Activated naive CD8-positive, alpha-beta T cell (primary cell): Measurements from ENCODE around the gene ZDHHC14.
"Not testable (repeated sequence)": the region's sequence is repeated elsewhere in the genome, so short reads cannot be mapped to it uniquely, and the experiment has no call there.

Source experiments
- H3K27ac Mint-ChIP-seq: one replicate; pipeline ENCODE4 v1.8.0; 2021; ENCODE audit warnings: mixed read lengths
- H3K27me3 Mint-ChIP-seq: one replicate; pipeline ENCODE4 v1.8.0; 2021; ENCODE audit warnings: mixed read lengths
- H3K36me3 Mint-ChIP-seq: one replicate; pipeline ENCODE4 v1.8.0; 2021; ENCODE audit warnings: mixed read lengths
- H3K4me1 Mint-ChIP-seq: one replicate; pipeline ENCODE4 v1.8.0; 2021; ENCODE audit warnings: low read depth, mixed read lengths
- H3K4me3 Mint-ChIP-seq: one replicate; pipeline ENCODE4 v1.8.0; 2021; ENCODE audit warnings: mild to moderate bottlenecking, mixed read lengths
- H3K9me3 Mint-ChIP-seq: one replicate; pipeline ENCODE4 v1.8.0; 2021; ENCODE audit warnings: low read depth, mixed read lengths

The ZDHHC14 gene

DNA sequence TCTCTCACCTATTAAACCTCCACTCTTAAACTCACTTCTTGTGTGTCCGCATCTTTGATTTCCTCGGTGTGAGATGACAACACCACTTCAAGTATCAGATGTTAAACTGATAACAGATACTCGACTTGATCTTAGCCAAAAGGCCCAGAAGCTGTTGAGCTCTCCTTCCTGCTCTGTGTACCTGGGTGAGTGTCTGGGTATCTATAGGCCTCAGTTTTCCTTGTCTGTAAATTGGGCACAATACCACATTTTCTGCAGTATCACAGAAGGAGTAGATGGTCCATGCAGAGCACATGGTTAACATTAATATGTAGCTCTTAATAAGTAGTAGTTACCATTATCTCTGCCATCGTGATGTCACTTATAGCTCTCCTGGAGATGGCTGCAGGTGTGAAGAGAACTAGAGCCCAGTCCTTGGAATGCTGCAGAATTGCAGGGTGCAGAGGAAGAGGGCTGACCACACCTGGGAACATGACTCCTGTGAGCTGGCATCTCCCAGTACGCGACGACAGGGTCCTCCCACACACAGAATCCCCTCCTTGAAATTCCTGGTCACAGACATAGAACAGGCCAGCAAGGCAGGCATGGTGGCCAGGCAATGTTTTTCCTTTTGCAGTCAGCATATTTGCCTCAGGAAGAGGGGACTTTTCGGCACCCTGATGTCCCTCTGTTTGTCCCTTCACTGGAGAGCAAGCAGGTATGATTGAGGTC, 331.8 kb downstream of the ZDHHC14 start:
- H3K4me3 Mint-ChIP-seq: no peak overlapping the region
- no peaks in the 10 kb centered on the region for H3K9me3 Mint-ChIP-seq
- no peak overlapping the region for H3K27ac Mint-ChIP-seq
- H3K27me3 Mint-ChIP-seq: no peaks in the 10 kb centered on the region
- H3K36me3 Mint-ChIP-seq: no peaks in the 10 kb centered on the region
- peaks cover 2% of the 10 kb centered on the region for H3K4me1 Mint-ChIP-seq

DNA sequence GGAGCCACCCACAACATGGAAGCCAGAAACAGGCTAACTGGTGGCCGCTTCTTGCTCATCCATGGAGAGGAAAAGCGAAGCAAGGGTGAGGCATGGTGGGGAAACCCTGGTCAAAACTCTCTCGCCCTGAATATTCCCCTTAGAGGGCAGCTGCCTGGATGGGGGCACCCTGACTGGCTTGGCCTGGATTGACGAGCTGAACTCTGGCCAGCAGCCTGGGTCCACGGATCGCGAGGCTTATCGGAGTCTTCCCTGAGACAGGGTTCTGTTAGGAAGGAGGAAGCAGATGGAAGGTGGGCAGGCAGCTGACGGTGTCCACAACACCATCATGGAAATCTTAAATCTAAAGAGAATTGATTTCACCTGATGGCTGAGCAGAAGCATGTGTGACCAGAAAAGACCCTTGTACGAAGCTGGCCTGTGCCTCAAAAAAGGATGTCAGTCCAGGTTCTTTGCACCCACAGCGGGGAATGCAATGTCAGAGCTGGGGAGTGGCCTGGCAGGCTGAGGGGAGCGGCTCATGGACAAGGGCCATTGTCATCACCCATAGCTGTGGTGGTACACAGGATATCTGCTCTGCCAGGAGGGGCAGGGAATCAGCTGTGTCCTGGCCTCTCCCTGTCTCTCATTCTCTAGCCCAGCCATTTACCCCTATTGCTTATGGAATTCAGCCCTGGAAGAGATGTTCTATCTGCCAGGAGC, 332.6 kb downstream of the ZDHHC14 start:
- no peaks in the 10 kb centered on the region for H3K36me3 Mint-ChIP-seq
- H3K4me3 Mint-ChIP-seq: no peak overlapping the region
- peaks cover 2% of the 10 kb centered on the region for H3K4me1 Mint-ChIP-seq
- no peaks in the 10 kb centered on the region for H3K27me3 Mint-ChIP-seq
- no peaks in the 10 kb centered on the region for H3K9me3 Mint-ChIP-seq
- no peak overlapping the region for H3K27ac Mint-ChIP-seq

DNA sequence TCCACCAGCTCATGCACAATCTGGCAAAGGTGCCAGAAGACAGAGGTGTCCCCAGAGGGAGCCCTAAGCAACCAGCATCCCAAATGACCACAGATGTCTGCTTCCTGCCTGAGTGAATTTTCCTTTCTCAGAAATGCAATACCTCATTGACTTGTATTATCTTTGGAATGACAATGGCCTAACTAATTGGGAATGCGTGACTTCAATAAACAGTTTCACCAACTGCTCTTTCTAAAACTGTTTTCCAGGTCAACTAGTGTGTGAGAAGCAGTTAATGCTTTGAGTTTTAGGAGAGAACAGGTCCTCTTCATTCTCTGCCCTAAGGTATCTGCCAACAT, 333.1 kb downstream of the ZDHHC14 start:
- peaks cover 2% of the 10 kb centered on the region for H3K4me1 Mint-ChIP-seq

DNA sequence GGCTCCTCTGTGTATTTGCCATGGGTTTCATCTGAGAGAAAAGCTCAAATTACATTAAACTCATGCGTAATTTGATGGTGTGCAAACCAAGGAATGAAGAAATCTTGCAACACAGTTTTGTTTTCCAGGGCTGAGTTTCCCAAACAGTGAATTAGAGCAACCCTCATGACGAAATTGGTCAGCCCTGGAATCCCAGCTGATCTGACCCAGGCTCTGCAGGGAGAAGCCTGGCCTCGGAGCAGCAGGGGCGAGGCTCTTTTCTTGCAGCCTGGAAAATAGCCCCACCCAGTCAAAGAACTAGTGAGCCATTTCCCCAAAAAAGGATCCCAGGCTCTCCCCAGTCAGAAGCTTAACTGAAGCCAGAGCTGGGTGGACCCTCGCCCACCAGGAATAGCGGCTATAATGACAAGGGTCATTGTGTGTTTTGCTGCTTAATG, 334.8 kb downstream of the ZDHHC14 start:
- Mint-ChIP-seq H3K4me1 (peaks cover 2% of the 10 kb centered on the region), H3K27me3 (no peaks in the 10 kb centered on the region), H3K27ac (no peak overlapping the region), H3K36me3 (no peaks in the 10 kb centered on the region), H3K4me3 (no peak overlapping the region), H3K9me3 (no peaks in the 10 kb centered on the region)

More for the DNA sequence above, 333.1 kb downstream of the ZDHHC14 start:
- Mint-ChIP-seq H3K4me3 (no peak overlapping the region), H3K36me3 (no peaks in the 10 kb centered on the region), H3K9me3 (no peaks in the 10 kb centered on the region), H3K27ac (no peak overlapping the region), H3K27me3 (no peaks in the 10 kb centered on the region)

DNA sequence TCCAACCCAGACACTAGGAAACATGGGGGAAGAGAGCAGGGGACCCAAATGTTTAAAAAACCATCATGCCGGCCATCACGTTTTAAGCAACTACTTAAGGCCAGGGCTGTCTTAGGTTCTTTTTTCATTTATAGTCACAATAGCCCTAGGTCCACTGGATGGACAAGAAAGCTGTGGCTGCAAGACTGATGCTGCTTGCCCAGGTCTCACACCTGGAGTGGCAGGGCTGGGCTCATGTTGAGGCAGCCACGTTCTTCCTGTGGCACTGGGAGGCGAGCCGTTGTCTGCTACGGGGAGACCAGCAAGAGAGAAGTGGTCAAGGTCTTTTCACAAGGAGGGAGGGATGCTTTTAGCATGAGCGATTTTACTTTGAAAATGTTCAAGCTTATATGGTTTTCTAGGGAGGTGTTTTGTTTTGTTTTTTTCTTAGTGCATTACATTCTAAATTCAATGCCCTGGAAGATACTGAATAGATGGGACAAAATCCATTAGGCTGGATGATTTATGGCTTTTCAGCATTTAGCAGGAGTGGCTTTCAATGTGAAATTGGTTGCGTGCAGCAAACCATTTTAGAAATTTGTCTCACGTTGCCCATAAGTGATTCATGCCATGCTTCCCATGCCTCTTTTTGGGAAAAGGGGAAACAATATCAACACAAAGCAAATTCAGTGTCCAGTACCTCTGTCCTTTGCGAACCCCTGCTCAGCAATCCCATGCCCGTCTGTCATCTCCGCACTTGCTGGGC, 335.4 kb downstream of the ZDHHC14 start:
- Mint-ChIP-seq H3K4me3 (no peak overlapping the region), H3K9me3 (no peaks in the 10 kb centered on the region), H3K27ac (no peak overlapping the region), H3K36me3 (no peaks in the 10 kb centered on the region), H3K4me1 (peaks cover 2% of the 10 kb centered on the region), H3K27me3 (no peaks in the 10 kb centered on the region)

DNA sequence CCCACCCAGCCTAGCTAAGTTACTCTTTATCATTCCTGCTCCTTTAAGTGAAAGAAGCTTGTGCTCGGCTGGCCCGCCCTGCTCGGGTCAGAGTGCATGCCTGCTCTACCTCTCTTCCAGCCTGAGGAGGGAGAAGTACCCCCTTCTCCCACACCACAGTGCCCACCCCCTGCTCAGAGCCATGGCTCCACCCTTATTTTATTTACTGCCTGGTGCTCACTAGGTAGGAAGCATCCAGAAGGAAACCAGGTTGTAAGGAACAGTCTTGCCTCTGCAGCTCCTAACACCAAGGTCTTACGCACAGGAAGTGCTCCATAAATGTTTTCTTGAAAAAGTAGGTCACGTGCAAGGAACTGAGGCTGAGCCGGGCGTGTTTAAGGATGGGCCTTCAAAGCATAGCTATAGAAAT, 336.4 kb downstream of the ZDHHC14 start:
- no peak overlapping the region for H3K27ac Mint-ChIP-seq
- no peak overlapping the region for H3K4me3 Mint-ChIP-seq
- no peaks in the 10 kb centered on the region for H3K9me3 Mint-ChIP-seq
- H3K36me3 Mint-ChIP-seq: no peaks in the 10 kb centered on the region
- H3K4me1 Mint-ChIP-seq: peaks cover 2% of the 10 kb centered on the region
- H3K27me3 Mint-ChIP-seq: no peaks in the 10 kb centered on the region

DNA sequence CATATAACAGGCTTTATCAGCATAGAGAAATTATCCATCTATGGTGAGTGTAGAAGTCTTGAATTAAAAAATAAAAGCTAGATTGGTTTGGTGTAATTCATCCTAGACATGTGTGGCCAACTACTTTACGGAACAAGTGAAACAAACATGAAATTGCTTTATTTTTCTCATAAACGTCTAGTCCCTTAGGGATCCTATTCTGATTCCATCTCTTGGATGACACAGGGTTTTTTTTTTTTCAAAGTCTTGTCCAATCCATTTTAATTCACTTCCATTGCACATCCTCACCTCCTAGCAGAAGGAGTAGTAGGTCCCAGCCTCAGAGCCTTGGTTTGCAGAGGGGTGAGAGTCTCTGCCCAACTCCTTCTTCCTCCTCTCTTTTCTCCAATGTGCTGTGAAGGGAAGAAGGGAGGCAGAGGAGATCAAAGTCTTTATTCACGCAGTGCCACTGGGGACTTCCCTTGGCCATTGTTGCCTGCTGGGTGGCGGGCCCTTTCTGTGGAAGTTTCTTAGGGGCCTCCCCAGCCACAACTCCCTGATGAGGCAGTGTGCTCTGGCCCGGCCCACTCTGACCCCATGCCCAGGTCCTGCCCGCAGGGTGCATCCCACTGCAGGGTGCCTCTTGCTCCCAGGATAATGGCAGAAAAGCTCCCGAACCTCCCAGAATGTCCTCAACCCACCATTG, 337.7 kb downstream of the ZDHHC14 start:
- Mint-ChIP-seq H3K27me3 (no peaks in the 10 kb centered on the region), H3K9me3 (no peaks in the 10 kb centered on the region), H3K36me3 (no peaks in the 10 kb centered on the region), H3K4me1 (peaks cover 2% of the 10 kb centered on the region), H3K4me3 (no peak overlapping the region), H3K27ac (no peak overlapping the region)

DNA sequence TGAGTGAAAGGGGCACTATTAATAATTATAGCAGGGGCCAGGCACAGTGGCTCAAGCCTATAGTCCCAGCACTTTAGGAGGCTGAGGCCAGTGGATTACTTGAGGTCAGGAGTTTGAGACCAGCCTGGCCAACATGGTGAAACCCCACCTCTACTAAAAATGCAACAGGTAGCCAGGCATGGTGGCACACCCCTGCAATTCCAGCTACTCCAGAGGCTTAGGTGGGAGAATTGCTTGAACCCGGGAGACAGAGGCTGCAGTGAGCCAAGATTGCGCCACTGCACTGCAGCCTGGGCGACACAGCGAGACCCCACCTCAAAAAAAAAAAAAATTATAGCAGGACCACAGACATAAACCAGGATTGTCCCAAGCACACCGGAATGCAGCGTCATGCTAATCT, 340.0 kb downstream of the ZDHHC14 start:
- not testable (repeated sequence) for H3K27me3 Mint-ChIP-seq, H3K4me1 Mint-ChIP-seq, H3K4me3 Mint-ChIP-seq

DNA sequence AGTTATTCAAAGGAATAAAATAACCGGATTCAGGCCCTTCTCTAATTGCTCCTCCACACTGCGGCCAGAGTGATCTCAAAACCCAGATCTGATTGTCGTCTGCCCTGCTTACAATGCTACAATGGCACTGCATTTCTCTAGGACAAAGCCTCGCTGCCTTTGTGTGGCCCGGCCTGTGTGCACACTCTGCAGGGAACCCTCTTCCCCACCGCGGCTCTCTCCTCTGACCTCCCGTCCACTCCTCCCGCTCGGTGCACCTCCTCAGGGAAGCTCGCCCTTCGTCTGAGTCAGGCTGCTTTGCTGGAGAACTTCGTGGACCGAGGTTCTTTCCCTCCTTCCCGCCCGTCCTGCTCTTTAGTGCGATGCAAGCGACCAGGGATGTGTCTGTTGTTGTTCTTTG, 340.4 kb downstream of the ZDHHC14 start:
- no peak overlapping the region for H3K27ac Mint-ChIP-seq
- peaks cover 4% of the 10 kb centered on the region for H3K36me3 Mint-ChIP-seq
- peaks cover 6% of the 10 kb centered on the region for H3K9me3 Mint-ChIP-seq
- H3K27me3 Mint-ChIP-seq: no peaks in the 10 kb centered on the region
- H3K4me1 Mint-ChIP-seq: peaks cover 2% of the 10 kb centered on the region
- H3K4me3 Mint-ChIP-seq: no peak overlapping the region

More for the DNA sequence above, 340.0 kb downstream of the ZDHHC14 start:
- H3K9me3 Mint-ChIP-seq, H3K27ac Mint-ChIP-seq, H3K36me3 Mint-ChIP-seq: not testable (repeated sequence)

DNA sequence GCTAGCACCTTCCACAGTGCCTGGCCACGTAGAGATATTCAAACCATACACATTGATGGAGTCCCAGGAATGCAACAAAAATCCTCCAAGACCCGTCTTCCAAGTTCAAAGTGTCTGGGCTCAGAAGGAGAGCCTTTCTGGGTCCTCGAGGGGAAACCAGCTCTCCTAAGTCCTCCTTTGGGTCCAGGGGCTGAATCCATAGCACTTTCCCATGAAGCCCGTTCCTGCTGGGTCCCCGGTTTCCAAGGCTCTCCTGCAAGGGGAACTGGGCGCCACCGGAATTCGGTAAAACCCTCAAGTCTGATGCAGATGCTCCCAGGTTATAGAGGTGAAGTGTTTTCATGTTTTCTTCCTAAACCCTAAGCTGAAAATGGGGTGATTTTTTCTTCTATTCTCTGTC, 340.8 kb downstream of the ZDHHC14 start:
- Mint-ChIP-seq H3K4me1 (peaks cover 2% of the 10 kb centered on the region), H3K27me3 (no peaks in the 10 kb centered on the region), H3K27ac (no peak overlapping the region), H3K36me3 (peaks cover 4% of the 10 kb centered on the region), H3K4me3 (no peak overlapping the region), H3K9me3 (peaks cover 6% of the 10 kb centered on the region)

DNA sequence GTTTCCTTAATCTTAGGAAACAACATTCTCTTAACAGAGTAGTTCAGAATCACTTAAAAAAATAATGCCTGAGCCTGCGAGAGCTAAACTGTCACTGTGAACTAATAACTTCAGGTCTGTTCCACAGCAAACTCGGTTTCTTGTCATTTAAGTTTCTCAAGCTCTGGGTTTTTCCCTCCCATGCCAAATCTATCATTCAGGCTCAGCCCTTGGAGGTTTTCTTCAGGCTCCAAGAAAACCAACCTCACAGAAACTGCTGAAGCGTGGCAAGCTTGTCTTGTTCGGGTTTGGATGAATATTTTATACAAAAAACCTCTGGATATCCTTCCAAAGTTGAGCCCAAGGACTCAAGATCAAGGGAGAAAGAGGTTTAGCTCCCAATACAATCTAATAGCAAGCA, 342.4 kb downstream of the ZDHHC14 start:
- Mint-ChIP-seq H3K27me3 (no peaks in the 10 kb centered on the region), H3K27ac (no peak overlapping the region), H3K4me1 (no peaks in the 10 kb centered on the region), H3K4me3 (no peak overlapping the region), H3K9me3 (peaks cover 6% of the 10 kb centered on the region), H3K36me3 (peaks cover 4% of the 10 kb centered on the region)

DNA sequence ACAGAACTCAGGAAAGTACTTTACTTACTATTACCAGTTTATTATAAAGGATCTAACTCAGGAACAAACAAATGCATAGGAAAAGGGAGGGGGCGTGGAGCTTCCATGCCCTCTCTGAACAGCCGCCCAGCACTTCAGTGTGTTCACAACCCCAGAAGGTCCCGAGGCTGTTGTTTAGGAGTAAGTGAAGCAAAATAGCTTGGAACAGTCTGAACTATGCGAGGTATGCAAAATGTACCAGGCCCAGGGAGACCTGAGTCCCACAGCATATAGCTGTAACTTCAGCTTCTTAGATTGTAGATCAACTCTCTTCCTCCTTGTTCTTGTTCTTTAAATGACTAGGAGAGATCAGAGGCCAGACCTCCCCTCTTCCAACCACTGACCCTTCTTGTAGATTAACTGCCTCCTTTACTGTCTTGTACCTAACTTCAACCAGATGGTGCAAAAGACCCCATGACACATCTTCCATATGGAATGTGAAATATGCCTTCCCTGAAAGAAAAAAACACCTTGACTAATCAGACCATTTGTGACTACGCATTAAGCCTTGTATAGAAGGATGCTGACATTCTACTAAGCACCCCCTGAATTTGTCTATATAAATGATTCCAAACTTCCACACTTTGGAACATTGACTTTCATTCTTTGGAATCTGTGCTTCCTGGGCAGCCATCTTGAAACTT, 343.3 kb downstream of the ZDHHC14 start:
- Mint-ChIP-seq H3K36me3 (peaks cover 4% of the 10 kb centered on the region), H3K27ac (no peak overlapping the region), H3K4me3 (no peak overlapping the region), H3K9me3 (peaks cover 6% of the 10 kb centered on the region), H3K4me1 (no peaks in the 10 kb centered on the region), H3K27me3 (no peaks in the 10 kb centered on the region)

DNA sequence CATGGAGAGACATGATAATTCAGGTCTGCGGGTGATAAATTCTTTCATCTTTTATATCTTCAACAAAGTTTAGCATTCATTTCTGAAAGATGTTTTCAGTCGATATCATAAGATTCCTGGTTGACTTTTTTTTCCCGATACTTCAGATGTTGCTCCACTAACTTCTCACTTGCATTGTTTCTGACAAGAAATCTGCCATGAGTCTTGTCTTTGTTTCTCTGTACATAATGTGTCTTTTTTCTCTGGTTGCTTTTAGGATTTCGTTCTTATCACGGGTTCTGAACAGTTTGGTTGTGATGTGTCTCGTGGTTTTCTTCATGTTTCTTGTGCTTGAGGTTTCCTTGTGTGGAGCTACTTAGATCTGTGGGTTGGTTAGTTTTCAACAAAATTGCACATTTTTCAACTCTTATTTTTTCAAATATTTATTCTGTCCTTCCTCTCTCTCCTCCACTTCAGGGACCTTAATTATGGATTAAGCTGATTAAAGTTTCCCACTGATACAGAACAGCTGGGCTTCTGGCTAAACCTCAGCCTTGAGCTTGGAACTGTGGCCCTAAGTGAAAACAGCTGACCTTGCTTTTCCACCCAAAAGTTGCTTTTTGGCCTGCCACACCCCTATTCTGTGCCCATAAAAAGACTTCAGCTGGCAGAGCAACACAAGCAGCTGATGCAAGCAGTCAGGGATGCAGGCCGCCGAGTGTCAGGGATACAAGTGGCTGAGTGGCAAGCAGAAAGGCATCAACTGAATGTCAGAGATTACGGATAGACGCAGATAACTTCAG, 344.2 kb downstream of the ZDHHC14 start:
- no peaks in the 10 kb centered on the region for H3K27me3 Mint-ChIP-seq
- H3K9me3 Mint-ChIP-seq: peaks cover 6% of the 10 kb centered on the region
- peaks cover 4% of the 10 kb centered on the region for H3K36me3 Mint-ChIP-seq
- no peak overlapping the region for H3K27ac Mint-ChIP-seq
- no peaks in the 10 kb centered on the region for H3K4me1 Mint-ChIP-seq
- H3K4me3 Mint-ChIP-seq: no peak overlapping the region

DNA sequence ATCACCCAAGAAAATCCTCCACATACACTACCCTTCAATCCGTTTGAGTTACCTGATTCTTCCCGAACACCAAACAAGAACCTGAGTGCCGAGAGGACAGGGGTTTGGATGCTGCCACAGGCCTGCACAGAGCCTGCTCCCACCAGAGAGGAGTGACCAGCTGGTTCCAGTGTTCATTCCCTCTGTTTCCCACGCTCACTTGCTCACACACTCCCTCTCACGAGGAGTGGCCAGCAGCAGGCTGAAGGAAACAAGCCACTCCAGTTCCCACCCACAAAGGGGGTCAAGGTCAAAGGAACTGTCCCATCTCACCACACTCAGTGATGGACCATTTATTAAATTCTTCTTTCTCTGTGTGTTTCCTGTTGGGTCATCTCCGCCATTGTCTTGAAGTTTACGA, 344.8 kb downstream of the ZDHHC14 start:
- Mint-ChIP-seq H3K27me3 (no peaks in the 10 kb centered on the region), H3K9me3 (peaks cover 6% of the 10 kb centered on the region), H3K4me1 (no peaks in the 10 kb centered on the region), H3K36me3 (peaks cover 4% of the 10 kb centered on the region), H3K4me3 (no peak overlapping the region), H3K27ac (no peak overlapping the region)
